Cerebellar nuclear complex (tissue), 1 donor: ENCODE measurements around the gene SIRT7.

Experiments
- DNase-seq, 2 experiments: peaks; one replicate each; lab custom pipeline; 2025; lab: John Stamatoyannopoulos, UW

The SIRT7 gene

GRCh38 chr17:81917565-81918332, at the start of gene SIRT7:
Gene SIRT7, minus strand, starts transcription at chr17:81918176. Its CDS starts 45 bp downstream, at chr17:81918131.
- DNase-seq: peak in 1 of 2 experiments; percentile 68

- no peak for DNase-seq
Observed at GRCh38 chr17:81967244-81967532, 49.2 kb upstream of the SIRT7 start.

- no peak for DNase-seq
Observed at GRCh38 chr17:81966343-81967243, 48.6 kb upstream of the SIRT7 start.

- no peak for DNase-seq
Observed at GRCh38 chr17:81964081-81964849, 46.3 kb upstream of the SIRT7 start.

GRCh38 chr17:81962499-81963441, 44.8 kb upstream of the SIRT7 start:
- no peak for DNase-seq

GRCh38 chr17:81961521-81962498, 43.8 kb upstream of the SIRT7 start:
- no peak for DNase-seq

GRCh38 chr17:81961087-81961511, 43.1 kb upstream of the SIRT7 start, which contains the start of gene NOTUM:
Gene NOTUM, minus strand, starts transcription at chr17:81961187. Its CDS starts 278 bp downstream, at chr17:81960909.
- no peak for DNase-seq

GRCh38 chr17:81960130-81960958, 42.4 kb upstream of the SIRT7 start:
- no peak for DNase-seq

GRCh38 chr17:81959362-81960129, 41.6 kb upstream of the SIRT7 start:
- DNase-seq: no peak

GRCh38 chr17:81958633-81959342, 40.8 kb upstream of the SIRT7 start:
- no peak for DNase-seq

GRCh38 chr17:81957691-81958432, 39.9 kb upstream of the SIRT7 start:
- DNase-seq: no peak

- no peak for DNase-seq
Observed at GRCh38 chr17:81956607-81957589, 38.9 kb upstream of the SIRT7 start.

- DNase-seq: no peak
Observed at GRCh38 chr17:81955756-81956544, 38.0 kb upstream of the SIRT7 start.

GRCh38 chr17:81955058-81955681, 37.2 kb upstream of the SIRT7 start:
- no peak for DNase-seq
